NOMO-1 (cell line): Measurements from ENCODE around the gene NMS.
A peak's percentile ranks its signal among the peaks of the same experiment; 100 is the strongest.

ENCODE experiments used
- DNase-seq, 2 experiments: peaks; one replicate each; lab custom pipeline; 2025; ENCODE audit not compliant: unreplicated experiment in 2 of 2; lab: John Stamatoyannopoulos, UW

Gene NMS

DNA sequence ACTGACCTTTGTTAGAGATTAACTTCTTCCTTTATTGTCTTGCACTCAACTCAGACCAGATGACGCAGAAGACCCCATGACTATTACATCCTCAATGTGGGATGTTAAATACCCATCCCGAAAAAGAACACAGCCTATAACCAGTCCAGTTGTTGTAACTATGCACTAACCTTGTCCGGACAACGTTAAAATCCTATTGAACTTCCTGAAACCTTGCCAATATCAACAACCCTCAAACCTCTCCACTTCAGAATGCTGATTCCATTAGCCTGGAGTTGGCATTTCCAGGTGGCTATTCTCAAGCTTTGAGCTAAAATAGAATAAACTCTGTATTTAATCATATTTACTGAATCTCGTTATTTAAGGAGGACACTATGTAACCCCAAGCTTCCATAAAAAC is 13.6 kb downstream of the NMS start:
- no peak for DNase-seq

DNA sequence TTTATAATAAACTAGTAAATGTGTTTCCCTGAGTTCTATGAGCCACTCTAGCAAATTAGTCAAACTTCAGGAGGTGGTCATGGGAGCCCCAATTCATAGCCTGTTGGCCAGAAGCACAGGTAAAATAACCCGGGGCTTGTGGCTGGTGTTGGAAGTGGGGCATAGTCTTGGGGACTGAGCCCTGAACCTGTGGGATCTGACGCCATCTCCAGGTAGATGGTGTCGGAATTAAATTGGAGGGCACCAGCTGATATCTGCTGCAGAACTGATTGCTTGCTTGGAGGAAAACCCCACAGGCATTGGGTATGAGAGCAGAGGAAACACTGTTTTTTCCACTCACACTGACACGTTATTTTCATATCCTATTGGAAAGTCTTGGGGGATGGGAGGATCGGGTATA is 14.1 kb downstream of the NMS start:
- no peak for DNase-seq

DNA sequence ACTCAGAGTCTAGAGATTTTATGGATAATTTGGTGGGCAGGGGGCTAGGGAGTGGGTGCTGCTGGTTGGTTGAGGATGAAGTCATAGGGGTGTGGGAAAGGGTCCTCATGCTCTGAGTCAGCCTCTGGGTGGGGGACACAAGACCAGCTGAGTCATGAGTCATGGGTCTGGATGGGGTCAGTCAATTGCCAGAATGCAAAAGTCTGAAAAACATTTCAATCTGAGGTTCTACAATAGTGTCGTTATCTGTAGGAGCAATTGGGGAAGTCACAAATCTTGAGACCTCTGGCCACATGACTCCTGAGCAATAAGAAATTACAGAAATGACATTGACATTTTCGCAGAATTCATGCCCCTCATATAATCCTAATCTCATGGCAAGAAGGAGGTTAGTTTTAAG is 15.1 kb downstream of the NMS start:
- DNase-seq = no peak

GRCh38 chr2:100494712-100495111 is 24.4 kb downstream of the NMS start:
- DNase-seq = no peak

- DNase-seq = no peak
These were observed 32.5 kb downstream of the NMS start for GRCh38 chr2:100502782-100503181.

GRCh38 chr2:100504542-100504941 is 34.3 kb downstream of the NMS start:
- DNase-seq = no peak

- no peak for DNase-seq
These were observed 38.8 kb downstream of the NMS start for GRCh38 chr2:100509066-100509465.

GRCh38 chr2:100513650-100514049 is 43.4 kb downstream of the NMS start:
- DNase-seq = peak; percentile 45 to 77

DNA sequence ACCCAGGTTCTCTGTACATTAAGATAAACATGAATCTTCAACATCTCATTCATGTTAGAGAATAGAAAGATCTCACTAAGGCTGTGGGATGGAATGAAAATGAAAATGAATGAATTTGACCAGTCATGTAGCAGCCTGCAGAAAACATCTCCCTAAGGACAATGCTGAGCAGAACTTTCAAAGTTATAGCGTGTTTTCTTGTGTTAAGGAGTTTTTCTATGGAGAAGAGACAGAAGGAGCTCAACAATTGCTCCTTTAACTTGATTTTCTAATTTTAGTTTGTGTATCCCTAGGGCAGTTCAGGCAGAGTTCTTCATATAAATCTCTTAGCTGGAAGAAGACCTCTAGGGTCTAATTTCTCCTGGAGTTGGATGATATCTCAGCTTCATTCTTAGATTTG is 47.3 kb downstream of the NMS start:
- no peak for DNase-seq

GRCh38 chr2:100518801-100519200 is 48.5 kb downstream of the NMS start:
- DNase-seq = no peak

DNA sequence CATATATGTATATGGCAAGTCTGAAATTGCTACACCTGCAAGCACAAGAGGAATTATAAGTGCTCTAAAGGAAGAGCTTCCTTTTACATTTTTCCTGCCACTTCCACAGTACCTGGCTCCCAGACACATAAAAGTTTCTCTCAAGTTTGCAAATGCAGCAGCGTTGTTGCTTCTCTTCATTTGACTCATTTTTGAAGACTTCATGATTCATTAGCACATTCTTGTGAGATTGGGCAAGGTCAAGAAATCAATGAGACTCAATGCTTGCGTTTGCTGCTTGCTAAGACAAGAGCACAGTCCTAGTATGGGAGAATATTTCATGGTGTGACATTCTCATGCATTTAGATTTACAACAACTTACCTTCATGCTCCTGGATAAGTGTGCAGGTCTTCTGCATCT is 49.9 kb downstream of the NMS start:
- no peak for DNase-seq

DNA sequence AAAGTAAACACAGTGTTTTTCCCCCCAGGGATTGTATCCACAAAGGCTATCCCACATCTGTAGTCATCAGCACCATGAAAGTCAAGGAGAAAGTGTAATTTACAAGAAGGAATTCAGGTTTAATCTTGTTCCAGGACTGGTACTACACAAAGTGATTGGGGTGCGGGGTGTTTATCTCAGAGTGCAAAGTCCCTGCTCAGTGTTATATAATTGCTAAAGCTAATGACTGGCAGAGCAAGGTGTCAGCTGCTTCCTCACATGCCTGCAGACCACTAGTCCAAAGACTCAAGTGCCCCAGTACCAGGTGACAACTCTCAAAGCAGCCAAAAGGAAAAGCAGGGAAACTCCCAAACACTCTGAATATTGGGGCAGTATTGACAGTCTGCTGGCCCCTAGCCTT is 52.1 kb downstream of the NMS start:
- DNase-seq = no peak

DNA sequence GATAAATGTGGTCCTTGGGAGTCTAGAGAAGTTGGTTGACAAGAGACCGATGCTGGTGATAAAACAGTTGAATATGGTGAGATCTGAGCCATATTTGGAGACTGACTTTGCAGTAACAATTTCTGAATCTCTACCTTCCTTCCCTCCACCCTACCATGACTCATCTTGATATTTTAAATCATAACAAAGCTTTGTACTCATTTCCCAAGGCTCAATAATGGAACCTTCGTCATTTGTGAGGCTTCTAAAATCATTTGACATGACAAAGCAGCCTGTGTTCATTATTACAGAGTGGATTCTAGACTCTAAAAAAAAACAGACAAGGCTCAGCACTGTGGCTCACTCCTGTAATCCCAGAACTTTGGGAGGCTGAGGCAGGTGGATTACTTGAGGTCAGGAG is 54.0 kb downstream of the NMS start:
- no peak for DNase-seq

- no peak for DNase-seq
These were observed 56.6 kb downstream of the NMS start for GRCh38 chr2:100526868-100527267.

- DNase-seq = no peak
These were observed 57.2 kb downstream of the NMS start for GRCh38 chr2:100527440-100528015.

DNA sequence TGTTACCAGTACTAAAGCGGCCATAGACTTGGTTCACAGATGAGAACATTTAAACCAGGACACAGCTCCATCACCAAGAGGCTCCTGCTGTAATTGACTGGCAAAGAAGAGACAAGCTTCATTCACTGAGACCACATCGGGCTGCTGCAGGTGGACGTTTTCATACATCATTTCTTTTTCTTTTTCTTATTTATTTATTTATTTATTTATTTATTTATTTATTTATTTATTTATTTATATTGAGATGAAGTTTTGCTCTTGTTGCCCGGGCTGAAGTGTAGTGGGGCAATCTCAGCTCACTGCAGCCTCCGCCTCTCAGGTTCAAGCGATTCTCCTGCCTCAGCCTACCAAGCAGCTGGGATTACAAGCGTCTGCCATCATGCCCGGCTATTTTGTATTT is 58.9 kb downstream of the NMS start:
- no peak for DNase-seq

DNA sequence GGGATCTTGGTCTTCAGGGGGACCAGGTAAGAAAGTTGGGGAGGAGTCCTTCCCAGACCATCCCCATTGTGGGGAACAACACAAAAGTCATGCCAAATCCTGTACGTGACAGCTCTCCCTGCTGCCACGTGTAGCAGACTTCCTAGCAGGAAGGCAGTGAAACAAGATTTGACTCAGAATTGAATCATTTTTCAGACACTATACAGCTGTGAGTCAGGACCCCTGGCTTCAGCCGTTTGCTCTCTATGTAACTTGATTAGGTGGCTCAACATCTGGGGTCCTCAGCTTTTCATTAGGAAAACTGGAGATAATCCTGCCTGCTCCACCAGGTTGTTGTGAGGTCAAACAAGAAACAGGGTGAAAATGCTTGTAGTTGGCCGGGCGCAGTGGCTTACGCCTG is 59.6 kb downstream of the NMS start:
- no peak for DNase-seq
